ENCODE results near the gene UBA52. TPM values are rescaled to one million over a fixed set of nuclear protein-coding genes. Genes with fewer than 3 reads are reported as not detected.

The UBA52 gene
- polyA plus RNA-seq, 3 donors, result 832 to 3,024 (median 896) TPM

- Histone ChIP-seq H3K4me1 (ENCODE audit: control insufficient read depth in 1 of 2, insufficient read depth in 2 of 2, low read length in 2 of 2) (peaks cover 16 to 22% of the 10 kb centered on the region in 2 donors), H4K20me1 (ENCODE audit: insufficient read depth, low read length) (peaks cover 44% of the 10 kb centered on the region), H3K27me3 (ENCODE audit: control insufficient read depth in 2 of 2, insufficient read depth in 2 of 2, low read length in 2 of 2) (no peaks in the 10 kb centered on the region), H3K36me3 (replicated peaks in 1 of 2; ENCODE audit: control insufficient read depth in 1 of 2, insufficient read depth in 2 of 2, low read length in 2 of 2) (peaks cover 43 to 59% of the 10 kb centered on the region in 2 donors), H3K4me2 (replicated peaks; ENCODE audit: extremely low read depth, low read length, poor library complexity, severe bottlenecking) (no peak overlapping the region), H3K27ac (ENCODE audit: low read depth in 1 of 2, low read length in 2 of 2) (no peak overlapping the region), H2AFZ (ENCODE audit: insufficient read depth, low read depth, low read length, poor library complexity, severe bottlenecking) (no peak overlapping the region), H3K9me3 (replicated peaks in 1 of 2; ENCODE audit: control insufficient read depth in 1 of 2, insufficient read depth in 1 of 2, low read length in 2 of 2) (no peaks in the 10 kb centered on the region), H3K9ac (ENCODE audit: insufficient read depth, low read length, poor library complexity, severe bottlenecking) (no peak overlapping the region), H3K79me2 (ENCODE audit: insufficient read depth, low read length) (peaks cover 28% of the 10 kb centered on the region), H3K4me3 (replicated peaks in 1 of 3; ENCODE audit: low read depth in 2 of 3, low read length in 3 of 3) (no peak overlapping the region)
- WGBS (ENCODE audit: insufficient coverage), result 99% methylated on average over 16 of the region's 18 CpGs
- TF ChIP-seq CTCF (IDR thresholded peaks at IDR 0.05), result no peak
- no peak for DNase-seq
- Mint-ChIP-seq H3K4me3 (no peak overlapping the region), H3K36me3 (peaks cover 46 to 61% of the 10 kb centered on the region in 2 donors), H3K27me3 (ENCODE audit: low read depth in 3 of 3) (peaks cover 0 to 3% (median 0%) of the 10 kb centered on the region in 3 donors), H3K9me3 (no peaks in the 10 kb centered on the region), H3K4me1 (peaks cover 19% of the 10 kb centered on the region), H3K27ac (peak overlapping the region in 1 of 7 donors; percentile 66)
- intact Hi-C loops (cut with micrococcal nuclease), result loop anchor here in 1 of 2 donors (5.0 kb wide), 2 partner anchors 32 to 97 kb away; partner anchors contain the start of gene FKBP8
These were observed 3.1 kb downstream of the UBA52 start for GRCh38 chr19:18574691-18575291.

- no peak for DNase-seq
- no peaks in the 10 kb centered on the region for H3K9me3 Mint-ChIP-seq
- Histone ChIP-seq H3K36me3 (replicated peaks in 1 of 2; ENCODE audit: control insufficient read depth in 1 of 2, insufficient read depth in 2 of 2, low read length in 2 of 2) (peaks cover 43 to 59% of the 10 kb centered on the region in 2 donors), H3K27ac (ENCODE audit: low read depth in 1 of 2, low read length in 2 of 2) (no peak overlapping the region), H3K4me1 (ENCODE audit: control insufficient read depth in 1 of 2, insufficient read depth in 2 of 2, low read length in 2 of 2) (peaks cover 9 to 15% of the 10 kb centered on the region in 2 donors), H3K27me3 (ENCODE audit: control insufficient read depth in 2 of 2, insufficient read depth in 2 of 2, low read length in 2 of 2) (no peaks in the 10 kb centered on the region), H4K20me1 (ENCODE audit: insufficient read depth, low read length) (peaks cover 44% of the 10 kb centered on the region), H3K79me2 (ENCODE audit: insufficient read depth, low read length) (peaks cover 28% of the 10 kb centered on the region), H3K9me3 (replicated peaks in 1 of 2; ENCODE audit: control insufficient read depth in 1 of 2, insufficient read depth in 1 of 2, low read length in 2 of 2) (no peaks in the 10 kb centered on the region), H3K9ac (ENCODE audit: insufficient read depth, low read length, poor library complexity, severe bottlenecking) (no peak overlapping the region), H3K4me2 (replicated peaks; ENCODE audit: extremely low read depth, low read length, poor library complexity, severe bottlenecking) (no peak overlapping the region), H2AFZ (ENCODE audit: insufficient read depth, low read depth, low read length, poor library complexity, severe bottlenecking) (no peak overlapping the region), H3K4me3 (replicated peaks in 1 of 3; ENCODE audit: low read depth in 2 of 3, low read length in 3 of 3) (no peak overlapping the region)
- 98% methylated on average over 6 of the region's 8 CpGs for WGBS (ENCODE audit: insufficient coverage)
- peaks cover 46 to 58% of the 10 kb centered on the region in 2 donors for H3K36me3 Mint-ChIP-seq
- intact Hi-C loops (cut with micrococcal nuclease), result loop anchor here in 1 of 2 donors (5.0 kb wide), 1 partner anchor 34 kb away; the partner anchor contains the start of gene FKBP8
- TF ChIP-seq CTCF (IDR thresholded peaks at IDR 0.05), result no peak
- no peak overlapping the region for H3K4me3 Mint-ChIP-seq
- peaks cover 0 to 3% (median 0%) of the 10 kb centered on the region in 3 donors for H3K27me3 Mint-ChIP-seq (ENCODE audit: low read depth in 3 of 3)
- peaks cover 13% of the 10 kb centered on the region for H3K4me1 Mint-ChIP-seq
- peak overlapping the region in 1 of 7 donors; percentile 41 for H3K27ac Mint-ChIP-seq
These were observed 4.7 kb downstream of the UBA52 start for GRCh38 chr19:18576383-18576782.

All from CD14-positive monocyte (primary cell).